ENCODE results near the gene RNU6-1. TPM values are rescaled to one million over a fixed set of nuclear protein-coding genes. Genes with fewer than 3 reads are reported as not detected.

RNU6-1 gene
- total RNA-seq, 2 experiments from 2014 or later: not detected

- Histone ChIP-seq H3K36me3 (ENCODE audit: insufficient read depth, low read length) (peaks cover 11% of the 10 kb centered on the region), H3K79me2 (ENCODE audit: insufficient read depth, low read depth, low read length) (no peaks in the 10 kb centered on the region), H3K4me2 (ENCODE audit: low read length) (peak overlapping the region; percentile 30), H2AFZ (ENCODE audit: low read length) (0 out of 2 replicates have a peak overlapping the region, but pooled peaks have one; percentile 34), H3K9me2 (ENCODE audit: insufficient read depth, low read length) (no peaks in the 10 kb centered on the region), H4K20me1 (ENCODE audit: insufficient read depth, low read length) (no peaks in the 10 kb centered on the region), H3K4me1 (ENCODE audit: insufficient read depth, low read length, poor library complexity, severe bottlenecking) (peaks cover 37% of the 10 kb centered on the region), H3K4me3 (ENCODE audit: low read depth, low read length, poor library complexity, severe bottlenecking) (no peak overlapping the region), H3K27ac (ENCODE audit: low read depth, low read length, poor library complexity, severe bottlenecking) (peak overlapping the region; percentile 45), H3K9me3 (ENCODE audit: low read length) (peaks cover 14% of the 10 kb centered on the region)
- intact Hi-C loops (cut with micrococcal nuclease; ENCODE audit: unreplicated experiment): no loop called here
- ChIA-PET POLR2A (interaction anchor here (1.0 to 2.0 kb wide), 2 partner anchors 11 kb away, joined by 3 to 8 read pairs; no protein-coding TSS in a partner anchor), CTCF (ENCODE audit: unreplicated experiment) (interaction anchor here (1.0 kb wide), 1 partner anchor 12 kb away, joined by 3 read pairs; no protein-coding TSS in a partner anchor)
- BruUV-seq (replicated peaks): no TSS peak
- peak; percentile 46 for DNase-seq (ENCODE audit: low spot score)
- no peak for TF ChIP-seq EZH2phosphoT487 (IDR thresholded peaks at IDR 0.05; ENCODE audit: borderline replicate concordance, low read depth, low read length)
- no peak for TF ChIP-seq CTCF (conservative IDR thresholded peaks at IDR 0.05; ENCODE audit: low read length)
Observed at GRCh38 chr15:67796196-67797127, 43.4 kb downstream of the RNU6-1 start.

DNA sequence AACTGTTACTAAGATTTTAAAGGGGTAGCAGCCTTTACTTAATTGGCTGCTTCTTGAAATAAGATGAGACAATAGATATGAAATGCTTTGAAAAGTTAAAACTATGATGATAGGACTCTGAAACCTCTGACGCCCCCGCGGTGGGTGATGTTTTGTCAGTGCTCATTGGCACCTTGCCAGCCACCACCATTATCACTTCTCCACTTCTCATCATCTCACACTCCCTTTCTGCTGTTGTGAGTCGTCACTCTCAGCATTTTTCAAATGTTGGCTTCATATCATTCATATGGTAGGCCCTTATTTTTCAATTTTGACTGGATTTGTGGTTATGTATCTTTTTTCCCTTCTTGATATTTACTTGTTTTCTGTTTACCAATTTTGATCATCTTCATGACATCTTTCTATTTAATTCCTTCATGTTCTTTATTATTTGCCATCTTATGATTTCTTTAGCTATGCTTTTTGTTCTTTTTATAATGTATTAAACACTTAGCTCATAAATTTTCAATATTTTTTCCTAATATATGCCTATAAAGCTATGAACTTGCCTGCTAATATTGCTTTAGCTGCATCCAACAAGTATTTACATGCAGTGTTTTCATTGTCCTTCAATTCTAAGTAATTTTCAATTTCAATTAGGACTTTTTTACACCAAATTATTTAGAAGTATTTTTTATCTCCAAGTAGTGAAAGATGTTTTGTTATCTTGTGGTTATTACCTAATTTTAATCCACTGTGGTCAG is 44.8 kb downstream of the RNU6-1 start:
- TF ChIP-seq EZH2phosphoT487 (IDR thresholded peaks at IDR 0.05; ENCODE audit: borderline replicate concordance, low read depth, low read length) (no peak), CTCF (conservative IDR thresholded peaks at IDR 0.05; ENCODE audit: low read length) (no peak)
- no peak for DNase-seq (ENCODE audit: low spot score)

More for the DNA sequence above, 44.8 kb downstream of the RNU6-1 start:
- BruUV-seq (replicated peaks): no TSS peak
- intact Hi-C loops (cut with micrococcal nuclease; ENCODE audit: unreplicated experiment): no loop called here
- no peak overlapping the region for H3K4me3 ChIP-seq (ENCODE audit: low read depth, low read length, poor library complexity, severe bottlenecking)
- peaks cover 11% of the 10 kb centered on the region for H3K36me3 ChIP-seq (ENCODE audit: insufficient read depth, low read length)
- peaks cover 14% of the 10 kb centered on the region for H3K9me3 ChIP-seq (ENCODE audit: low read length)
- no peaks in the 10 kb centered on the region for H3K79me2 ChIP-seq (ENCODE audit: insufficient read depth, low read depth, low read length)
- peaks cover 45% of the 10 kb centered on the region for H3K4me1 ChIP-seq (ENCODE audit: insufficient read depth, low read length, poor library complexity, severe bottlenecking)
- H3K27ac ChIP-seq (ENCODE audit: low read depth, low read length, poor library complexity, severe bottlenecking): no peak overlapping the region
- no peaks in the 10 kb centered on the region for H4K20me1 ChIP-seq (ENCODE audit: insufficient read depth, low read length)
- POLR2A ChIA-PET: interaction anchor here (2.0 kb wide), 1 partner anchor 9 kb away, joined by 8 read pairs; no protein-coding TSS in a partner anchor
- CTCF ChIA-PET (ENCODE audit: unreplicated experiment): no interaction called here
- H3K4me2 ChIP-seq (ENCODE audit: low read length): no peak overlapping the region
- no peaks in the 10 kb centered on the region for H3K9me2 ChIP-seq (ENCODE audit: insufficient read depth, low read length)
- no peak overlapping the region for H2AFZ ChIP-seq (ENCODE audit: low read length)
